OCI-LY3 (cell line): Measurements from ENCODE around the gene PCGF2.

ENCODE experiments used
- H2AFZ ChIP-seq: fragments of 200-600, 300-600 bp; shearing (Covaris generic); 2 replicates; pipeline ENCODE4 v1.6.0; 2014; ENCODE audit warnings: antibody characterized with exemption, low read depth, low read length
- H3K27ac ChIP-seq: fragments of 200-600, 300-600 bp; sonication (generic); 2 replicates; pipeline ENCODE4 v1.5.1; 2014; ENCODE audit warnings: mild to moderate bottlenecking, low read length, moderate library complexity, mixed read lengths
- H3K27me3 ChIP-seq: fragments of 200-600, 300-600 bp; sonication (generic); 2 replicates; pipeline ENCODE4 v1.6.1; 2014; ENCODE audit warnings: low read depth, low read length, mixed read lengths
- H3K36me3 ChIP-seq: fragments of 200-600, 300-600 bp; sonication (generic); replicated peaks from 2 replicates; pipeline ENCODE3; 2014; ENCODE audit warnings: low read depth, low read length, mixed read lengths
- H3K4me1 ChIP-seq: fragments of 300-600, 200-600 bp; sonication (generic); 2 replicates; pipeline ENCODE4 v1.6.1; 2014; ENCODE audit warnings: low read length, mixed read lengths
- H3K4me2 ChIP-seq: fragments of 200-600, 300-600 bp; sonication (generic); 2 replicates; pipeline ENCODE4 v1.6.1; 2014; ENCODE audit warnings: low read length, mixed read lengths
- H3K4me3 ChIP-seq: fragments of 300-600, 200-600 bp; sonication (generic); 2 replicates; pipeline ENCODE4 v1.5.1; 2014; ENCODE audit warnings: antibody characterized with exemption, mild to moderate bottlenecking, low read length, moderate library complexity
- H3K79me2 ChIP-seq: fragments of 300-600, 200-600 bp; shearing (Covaris generic); 2 replicates; pipeline ENCODE4 v1.6.1; 2014; ENCODE audit warnings: mild to moderate bottlenecking, low read length, mixed read lengths
- H3K9ac ChIP-seq: fragments of 300-600, 200-600 bp; shearing (Covaris generic); 2 replicates; pipeline ENCODE4 v1.6.0; 2014; ENCODE audit warnings: mild to moderate bottlenecking, low read length, moderate library complexity
- H3K9me3 ChIP-seq: fragments of 200-600, 300-600 bp; shearing (Covaris generic); 2 replicates; pipeline ENCODE4 v1.6.1; 2014; ENCODE audit warnings: low read length, mixed read lengths; ENCODE audit not compliant: insufficient read depth
- H4K20me1 ChIP-seq: fragments of 200-600, 300-600 bp; sonication (generic); 2 replicates; pipeline ENCODE4 v1.6.1; 2016; ENCODE audit warnings: low read length, mixed read lengths; ENCODE audit not compliant: insufficient read depth
- CTCF ChIP-seq: fragments of 200-600, 300-600 bp; sonication (generic); IDR thresholded peaks from 2 replicates; pipeline ENCODE4 v1.5.1; 2014; ENCODE audit warnings: antibody characterized with exemption, low read length, low read depth
- EZH2phosphoT487 ChIP-seq: fragments of 200-600 bp; shearing (Covaris generic); IDR thresholded peaks from 2 replicates; pipeline ENCODE4 v1.6.1; 2018; ENCODE audit warnings: antibody characterized with exemption, mixed run types, low read depth

The PCGF2 gene

GRCh38 chr17:38710985-38711384, 37.2 kb downstream of the PCGF2 start:
- Histone ChIP-seq H4K20me1 (peaks cover 24% of the 10 kb centered on the region), H3K27ac (no peak overlapping the region), H3K36me3 (peaks cover 71% of the 10 kb centered on the region), H3K27me3 (no peaks in the 10 kb centered on the region), H3K4me3 (no peak overlapping the region), H3K4me2 (no peak overlapping the region), H3K79me2 (peaks cover 44% of the 10 kb centered on the region), H2AFZ (no peak overlapping the region), H3K4me1 (peaks cover 24% of the 10 kb centered on the region), H3K9ac (no peak overlapping the region), H3K9me3 (no peaks in the 10 kb centered on the region)
- TF ChIP-seq EZH2phosphoT487 (no peak), CTCF (no peak)

GRCh38 chr17:38710604-38710962, 37.6 kb downstream of the PCGF2 start:
- H3K27ac ChIP-seq = no peak overlapping the region
- H3K4me3 ChIP-seq = no peak overlapping the region
- H4K20me1 ChIP-seq = peaks cover 24% of the 10 kb centered on the region
- H3K9ac ChIP-seq = no peak overlapping the region
- H3K9me3 ChIP-seq = no peaks in the 10 kb centered on the region
- peaks cover 20% of the 10 kb centered on the region for H3K4me1 ChIP-seq
- H3K36me3 ChIP-seq = peaks cover 67% of the 10 kb centered on the region
- H3K79me2 ChIP-seq = peaks cover 48% of the 10 kb centered on the region
- TF ChIP-seq EZH2phosphoT487 = no peak
- no peak overlapping the region for H3K4me2 ChIP-seq
- no peak overlapping the region for H2AFZ ChIP-seq
- H3K27me3 ChIP-seq = no peaks in the 10 kb centered on the region

DNA sequence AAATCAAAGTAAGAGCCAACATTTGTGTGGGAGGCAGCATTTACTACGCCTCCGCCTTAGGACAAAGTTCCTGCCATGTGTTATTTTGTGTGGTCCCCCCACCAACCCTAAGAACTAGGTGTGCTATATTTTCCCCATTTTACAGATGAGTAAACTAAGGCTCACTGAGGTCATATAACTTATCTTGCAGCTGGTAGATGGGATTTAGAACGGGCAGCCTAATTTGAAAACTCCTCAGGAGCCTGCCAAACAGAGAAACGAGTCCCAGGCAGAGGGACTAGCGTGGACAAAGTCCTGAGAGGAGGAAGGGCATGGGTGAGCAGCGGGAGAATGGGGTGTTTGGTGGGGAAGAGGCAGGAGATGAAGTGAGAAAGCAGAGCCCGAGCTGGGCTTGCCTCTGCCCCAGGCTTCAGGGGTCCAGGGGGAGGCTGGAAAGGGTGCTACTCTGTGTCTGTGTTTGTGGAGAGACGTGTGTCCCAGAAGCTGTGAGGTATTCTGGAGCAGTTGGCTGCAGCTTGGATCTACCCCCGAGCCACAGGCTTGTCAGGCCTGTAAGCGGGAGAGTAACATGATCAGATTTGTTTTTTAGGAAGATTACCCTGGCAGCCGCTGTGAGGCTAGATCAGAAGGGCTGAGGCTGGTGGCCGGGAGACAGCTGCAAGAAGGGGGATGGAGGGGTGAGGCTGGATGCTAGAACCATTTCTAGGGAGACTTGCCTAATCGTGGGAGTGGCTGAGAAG, 38.1 kb downstream of the PCGF2 start:
- no peak overlapping the region for H2AFZ ChIP-seq
- no peak overlapping the region for H3K27ac ChIP-seq
- peaks cover 63% of the 10 kb centered on the region for H3K36me3 ChIP-seq
- peaks cover 24% of the 10 kb centered on the region for H4K20me1 ChIP-seq
- H3K4me3 ChIP-seq = no peak overlapping the region
- H3K9me3 ChIP-seq = no peaks in the 10 kb centered on the region
- no peak overlapping the region for H3K9ac ChIP-seq
- TF ChIP-seq CTCF (no peak), EZH2phosphoT487 (no peak)
- H3K4me1 ChIP-seq = peaks cover 15% of the 10 kb centered on the region
- H3K4me2 ChIP-seq = no peak overlapping the region
- H3K79me2 ChIP-seq = peaks cover 52% of the 10 kb centered on the region
- no peaks in the 10 kb centered on the region for H3K27me3 ChIP-seq

DNA sequence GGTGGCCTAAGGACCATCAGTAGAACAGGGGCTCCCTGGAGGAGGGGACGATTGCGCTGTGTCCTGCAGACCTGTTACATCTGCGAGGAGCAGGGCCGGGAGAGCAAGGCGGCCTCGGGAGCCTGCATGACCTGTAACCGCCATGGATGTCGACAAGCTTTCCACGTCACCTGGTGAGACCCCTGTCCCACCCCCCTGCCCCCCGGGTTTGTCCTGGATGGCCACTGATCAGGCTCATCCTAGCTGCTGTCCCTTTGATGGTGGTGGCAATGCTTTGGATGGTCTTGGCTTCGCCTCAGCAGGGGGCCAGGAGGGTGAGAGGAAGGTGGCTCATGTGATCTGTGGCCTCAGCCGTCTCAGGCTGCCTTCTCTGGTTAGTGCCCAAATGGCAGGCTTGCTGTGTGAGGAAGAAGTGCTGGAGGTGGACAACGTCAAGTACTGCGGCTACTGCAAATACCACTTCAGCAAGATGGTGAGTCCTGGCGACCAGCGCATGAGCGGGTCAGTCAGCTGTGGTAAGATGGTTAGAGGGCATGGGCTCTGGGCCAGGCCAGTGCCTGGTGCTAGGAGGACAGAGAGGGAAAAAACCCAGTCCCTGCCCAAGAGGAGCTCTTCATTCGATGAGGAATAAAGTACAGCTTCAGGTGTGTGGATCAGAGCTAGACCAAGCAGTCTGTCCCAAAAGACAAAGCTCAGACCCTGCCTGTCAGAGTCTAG, 38.9 kb downstream of the PCGF2 start:
- Histone ChIP-seq H3K27me3 (no peaks in the 10 kb centered on the region), H2AFZ (no peak overlapping the region), H3K9me3 (no peaks in the 10 kb centered on the region), H3K36me3 (peaks cover 60% of the 10 kb centered on the region), H3K9ac (no peak overlapping the region), H3K4me2 (no peak overlapping the region), H4K20me1 (peaks cover 24% of the 10 kb centered on the region), H3K4me1 (peaks cover 9% of the 10 kb centered on the region), H3K27ac (no peak overlapping the region), H3K4me3 (no peak overlapping the region), H3K79me2 (peaks cover 60% of the 10 kb centered on the region)
- TF ChIP-seq EZH2phosphoT487 (no peak), CTCF (no peak)
